ENCODE results near the gene SCARB2.
A peak's percentile ranks its signal among the peaks of the same experiment; 100 is the strongest.

Gene SCARB2

DNA sequence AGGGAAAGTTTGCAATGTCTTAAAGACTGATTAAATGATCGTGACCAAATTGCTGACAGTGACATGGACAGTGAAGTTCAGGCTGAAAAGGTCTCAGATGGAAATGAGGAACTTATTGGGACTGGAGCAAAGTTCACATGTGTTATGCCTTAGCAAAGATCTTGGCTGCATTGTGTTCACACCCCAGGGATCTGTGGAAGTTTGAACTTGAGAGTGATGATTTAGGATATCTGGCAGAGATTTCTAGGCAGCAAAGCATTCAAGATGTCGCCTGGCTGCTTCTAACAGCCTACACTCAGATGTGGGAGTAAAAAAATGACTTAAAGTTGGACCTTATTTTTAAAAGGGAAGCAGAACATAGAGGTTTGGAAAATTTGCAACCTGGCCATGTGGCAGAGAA is 21.4 kb downstream of the SCARB2 start:
- no peak for TF ChIP-seq CTCF (IDR thresholded peaks at IDR 0.05; ENCODE audit: extremely low read depth, missing control alignments)
- DNase-seq (ENCODE audit: low spot score), result no peak

DNA sequence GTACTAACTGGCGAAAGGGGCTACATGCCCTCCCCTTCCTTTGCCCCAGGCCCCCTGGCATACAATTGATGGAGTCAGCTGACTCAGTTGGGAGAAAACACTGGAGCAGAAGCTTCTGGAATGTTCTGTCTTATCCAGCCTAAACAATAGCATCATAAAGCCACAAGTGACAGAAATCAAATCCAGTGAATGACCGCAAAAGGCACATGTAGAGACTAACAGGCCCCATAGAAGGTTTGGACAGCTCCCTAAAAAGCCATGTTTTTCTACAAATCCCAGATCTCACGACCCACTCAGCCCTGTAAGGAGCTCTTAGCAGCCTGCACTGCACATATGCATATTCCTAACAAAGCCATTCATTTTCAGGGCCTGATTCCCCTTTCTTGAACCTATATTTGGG is 25.1 kb downstream of the SCARB2 start:
- TF ChIP-seq CTCF (IDR thresholded peaks at IDR 0.05; ENCODE audit: extremely low read depth, missing control alignments), result no peak
- DNase-seq (ENCODE audit: low spot score), result no peak

- TF ChIP-seq CTCF (IDR thresholded peaks at IDR 0.05; ENCODE audit: extremely low read depth, missing control alignments), result no peak
- DNase-seq (ENCODE audit: low spot score), result no peak
These were observed 25.5 kb downstream of the SCARB2 start for GRCh38 chr4:76188149-76188548.

DNA sequence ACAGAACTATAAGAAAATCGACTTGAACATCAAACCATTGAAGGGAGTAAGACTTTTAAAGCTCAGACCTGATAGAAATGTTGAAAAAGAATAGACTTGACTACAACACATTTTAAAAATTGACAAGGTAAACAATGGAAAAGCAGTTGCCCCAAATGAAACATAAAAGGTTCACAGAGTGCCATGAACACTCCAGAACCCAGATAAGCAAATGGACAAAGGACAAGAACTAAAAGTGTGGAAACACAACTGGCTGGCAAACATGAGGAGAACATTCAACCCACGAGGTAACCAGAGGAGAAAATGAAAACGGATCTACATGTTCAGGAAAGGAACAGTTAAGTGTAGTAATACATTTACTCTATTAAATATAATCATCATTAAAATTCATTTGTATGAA is 26.5 kb downstream of the SCARB2 start:
- no peak for DNase-seq (ENCODE audit: low spot score)
- no peak for TF ChIP-seq CTCF (IDR thresholded peaks at IDR 0.05; ENCODE audit: extremely low read depth, missing control alignments)

GRCh38 chr4:76182463-76182862 is 31.2 kb downstream of the SCARB2 start:
- DNase-seq (ENCODE audit: low spot score), result no peak
- TF ChIP-seq CTCF (IDR thresholded peaks at IDR 0.05; ENCODE audit: extremely low read depth, missing control alignments), result no peak

- peak; percentile 74 for DNase-seq (ENCODE audit: low spot score)
- TF ChIP-seq CTCF (IDR thresholded peaks at IDR 0.05; ENCODE audit: extremely low read depth, missing control alignments), result peak; percentile 72
These were observed 34.0 kb downstream of the SCARB2 start for GRCh38 chr4:76179398-76180318.

GRCh38 chr4:76178296-76178695 is 35.3 kb downstream of the SCARB2 start:
- DNase-seq (ENCODE audit: low spot score), result no peak
- TF ChIP-seq CTCF (IDR thresholded peaks at IDR 0.05; ENCODE audit: extremely low read depth, missing control alignments), result no peak
